Limb (tissue), 2 donors: ENCODE results near the gene MMAB.

Source experiments
- DNase-seq, 2 donors: peaks; one replicate each; pipeline ENCODE4 v3.0.0-alpha.2; 2016; ENCODE audit errors: extremely low spot score in 2 of 2

Gene MMAB

GRCh38 chr12:109573029-109573913 is at the start of gene MMAB, which contains the start of gene MVK:
MMAB (minus strand) TSS chr12:109573504; CDS start chr12:109573480, 24 bp downstream.
MVK (plus strand) TSS chr12:109573794; CDS start chr12:109574823, 1,029 bp downstream.
- peak; percentile 98 for DNase-seq

GRCh38 chr12:109621901-109622364 is 48.6 kb upstream of the MMAB start:
- no peak for DNase-seq

GRCh38 chr12:109621211-109621694 is 47.9 kb upstream of the MMAB start:
- peak in 1 of 2 donors; percentile 26 for DNase-seq

GRCh38 chr12:109619002-109619604 is 45.8 kb upstream of the MMAB start:
- no peak for DNase-seq

GRCh38 chr12:109618082-109618481 is 44.8 kb upstream of the MMAB start:
- no peak for DNase-seq

GRCh38 chr12:109617491-109617890 is 44.2 kb upstream of the MMAB start:
- no peak for DNase-seq

- DNase-seq: no peak
These were observed 42.4 kb upstream of the MMAB start for GRCh38 chr12:109615556-109616229.

GRCh38 chr12:109613649-109614455 is 40.5 kb upstream of the MMAB start:
- no peak for DNase-seq

GRCh38 chr12:109612975-109613502 is 39.7 kb upstream of the MMAB start:
- DNase-seq: no peak

GRCh38 chr12:109612003-109612402 is 38.7 kb upstream of the MMAB start:
- no peak for DNase-seq

- no peak for DNase-seq
These were observed 37.9 kb upstream of the MMAB start for GRCh38 chr12:109611223-109611622.

GRCh38 chr12:109610523-109610922 is 37.2 kb upstream of the MMAB start:
- no peak for DNase-seq

GRCh38 chr12:109609342-109609741 is 36.0 kb upstream of the MMAB start:
- DNase-seq: no peak

- no peak for DNase-seq
These were observed 35.5 kb upstream of the MMAB start for GRCh38 chr12:109608793-109609192.

GRCh38 chr12:109608270-109608669 is 35.0 kb upstream of the MMAB start:
- no peak for DNase-seq

GRCh38 chr12:109607618-109608017 is 34.3 kb upstream of the MMAB start:
- DNase-seq: no peak

GRCh38 chr12:109606320-109607028 is 33.2 kb upstream of the MMAB start:
- DNase-seq: peak; percentile 60 to 69

- no peak for DNase-seq
These were observed 32.4 kb upstream of the MMAB start for GRCh38 chr12:109605599-109606228.

GRCh38 chr12:109605016-109605415 is 31.7 kb upstream of the MMAB start:
- no peak for DNase-seq
